ENCODE data around the gene ELFN2.
"Not testable (repeated sequence)": the region's sequence is repeated elsewhere in the genome, so short reads cannot be mapped to it uniquely, and the experiment has no call there.

The ELFN2 gene

DNA sequence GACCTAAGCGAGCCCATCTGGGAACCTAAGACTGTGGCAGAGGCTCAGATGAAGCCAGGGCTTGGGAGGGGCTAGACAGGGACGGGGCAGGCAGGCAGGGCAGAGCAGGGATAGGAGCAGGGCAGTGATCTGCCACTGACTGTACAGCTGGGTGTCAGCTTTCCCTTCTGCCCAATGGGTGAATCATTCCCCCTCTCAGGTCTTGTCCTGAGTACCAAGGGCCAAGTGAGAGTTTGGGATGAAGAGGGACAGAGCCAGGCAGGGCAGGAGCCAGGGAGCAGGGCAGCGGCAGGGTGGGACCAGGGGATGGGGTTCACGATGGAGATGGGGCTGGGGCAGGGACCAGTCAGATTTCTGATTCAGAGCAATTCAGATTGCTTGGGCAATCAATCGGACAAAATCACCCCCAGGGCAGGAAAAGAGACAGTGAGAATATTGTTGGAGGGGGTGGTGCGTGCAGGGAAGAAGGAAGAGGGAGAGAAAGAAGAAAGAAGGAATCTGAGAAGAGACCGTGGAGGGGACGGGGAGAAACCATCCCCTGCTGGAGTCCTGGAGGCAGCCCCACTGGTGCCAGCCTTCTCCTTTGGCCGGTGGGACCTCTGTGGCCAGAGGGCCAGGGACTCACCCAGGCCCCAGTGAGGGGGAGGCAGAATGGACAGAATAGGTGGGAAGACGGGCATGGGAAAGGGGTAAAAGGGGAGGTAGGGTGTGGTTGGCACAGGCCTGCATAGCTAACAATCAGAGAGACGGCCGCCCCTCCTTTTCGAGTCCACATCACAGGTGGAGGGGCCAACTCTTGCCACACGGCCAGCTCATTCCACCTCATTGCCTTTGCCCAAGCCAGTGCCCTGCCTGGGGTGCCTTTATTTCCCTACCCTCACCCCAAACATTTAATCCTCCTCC, 97.8 kb downstream of the ELFN2 start:
- no peak overlapping the region for H3K4me3 ChIP-seq (ENCODE audit: low read depth, low read length)
- DNase-seq (ENCODE audit: low read depth) = no peak

DNA sequence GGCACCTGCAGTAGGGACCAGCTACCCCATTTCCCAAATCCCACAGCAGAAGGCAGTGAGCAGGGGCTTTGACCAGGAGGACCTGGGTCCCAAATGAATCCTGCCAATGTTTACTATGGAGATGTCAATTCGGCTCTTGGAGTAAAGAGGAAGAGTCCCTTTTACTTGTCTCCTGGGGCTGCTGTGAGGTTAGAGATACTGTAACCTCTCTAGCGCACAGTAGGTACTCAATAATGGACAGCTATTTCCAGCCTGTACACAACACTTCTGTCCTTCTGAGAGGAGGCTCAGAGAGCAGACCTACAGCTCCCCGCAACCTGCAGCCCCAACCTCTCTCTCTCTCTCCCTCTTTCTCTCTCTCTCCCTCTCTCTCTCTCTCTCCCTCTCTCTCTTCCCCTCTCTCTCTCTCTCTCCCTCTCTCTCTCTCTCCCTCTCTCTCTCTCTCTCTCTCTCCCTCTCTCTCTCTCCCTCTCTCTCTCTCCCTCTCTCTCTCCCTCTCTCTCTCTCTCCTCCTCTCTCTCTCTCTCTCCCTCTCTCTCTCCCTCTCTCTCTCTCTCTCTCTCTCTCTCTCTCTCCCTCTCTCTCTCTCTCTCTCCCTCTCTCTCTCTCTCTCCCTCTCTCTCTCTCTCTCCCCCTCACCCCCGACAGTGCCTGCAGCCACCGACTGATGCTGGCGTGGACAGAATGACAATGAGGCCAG, 98.6 kb downstream of the ELFN2 start:
- H3K4me3 ChIP-seq (ENCODE audit: low read depth, low read length); DNase-seq (ENCODE audit: low read depth): not testable (repeated sequence)

DNA sequence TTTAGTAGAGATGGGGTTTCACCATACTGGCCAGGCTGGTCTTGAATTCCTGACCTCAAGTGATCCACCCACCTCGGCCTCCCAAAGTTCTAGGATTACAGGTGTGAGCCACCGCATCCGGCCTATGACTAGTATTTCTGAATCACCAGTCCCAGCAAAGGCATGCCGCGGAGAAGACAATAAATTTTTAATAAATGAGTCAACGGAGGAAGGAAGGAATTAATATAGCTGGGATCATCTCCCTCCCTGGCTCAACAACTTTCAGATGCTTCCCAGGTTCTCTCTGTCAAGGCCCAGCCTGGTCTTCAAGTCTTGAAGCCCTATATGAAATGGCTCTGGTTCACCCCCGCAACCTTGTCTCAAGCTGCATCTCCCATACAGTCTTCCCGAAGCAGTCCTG, 99.3 kb downstream of the ELFN2 start:
- no peak overlapping the region for H3K4me3 ChIP-seq (ENCODE audit: low read depth, low read length)
- DNase-seq (ENCODE audit: low read depth) = peak; percentile 57

DNA sequence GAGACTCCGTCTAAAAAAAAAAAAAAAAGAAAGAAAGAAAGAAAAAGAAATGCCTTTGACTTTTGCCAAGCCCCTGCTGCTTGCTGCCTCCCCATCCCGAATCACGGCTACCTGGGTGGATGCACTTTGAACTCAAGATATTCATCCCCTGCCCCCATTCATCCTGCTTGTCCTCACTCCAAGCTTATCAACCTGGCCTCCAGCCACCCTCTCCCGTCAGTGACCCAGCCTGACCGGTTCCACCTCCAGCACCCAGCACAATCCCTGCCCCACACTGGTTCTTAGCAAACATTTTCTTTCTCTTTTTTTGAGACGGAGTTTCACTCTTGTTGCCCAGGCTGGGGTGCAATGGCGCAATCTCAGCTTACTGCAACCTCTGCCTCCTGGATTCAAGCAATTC, 100.6 kb downstream of the ELFN2 start:
- H3K4me3 ChIP-seq (ENCODE audit: low read depth, low read length) = no peak overlapping the region
- DNase-seq (ENCODE audit: low read depth) = no peak

DNA sequence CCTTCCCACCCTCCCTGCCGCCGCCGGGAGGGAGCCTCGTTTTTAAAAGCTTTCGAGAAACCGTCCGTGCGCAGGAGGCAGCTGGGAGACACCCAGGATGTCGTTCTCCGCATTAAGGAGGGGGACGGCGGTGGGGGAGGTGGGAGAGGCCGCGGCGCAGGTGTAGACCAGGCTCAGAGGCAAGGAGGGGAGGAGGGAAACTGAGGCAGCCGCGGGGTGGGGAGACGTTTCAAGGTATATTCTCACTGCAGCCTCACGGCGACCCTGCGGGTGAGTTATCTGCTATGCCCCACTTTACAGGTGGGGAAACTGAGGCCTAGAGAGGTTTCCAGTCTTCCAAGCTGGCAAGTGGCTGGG, 102.3 kb downstream of the ELFN2 start:
- no peak for DNase-seq (ENCODE audit: low read depth)
- H3K4me3 ChIP-seq (ENCODE audit: low read depth, low read length) = peak overlapping the region; percentile 29

DNA sequence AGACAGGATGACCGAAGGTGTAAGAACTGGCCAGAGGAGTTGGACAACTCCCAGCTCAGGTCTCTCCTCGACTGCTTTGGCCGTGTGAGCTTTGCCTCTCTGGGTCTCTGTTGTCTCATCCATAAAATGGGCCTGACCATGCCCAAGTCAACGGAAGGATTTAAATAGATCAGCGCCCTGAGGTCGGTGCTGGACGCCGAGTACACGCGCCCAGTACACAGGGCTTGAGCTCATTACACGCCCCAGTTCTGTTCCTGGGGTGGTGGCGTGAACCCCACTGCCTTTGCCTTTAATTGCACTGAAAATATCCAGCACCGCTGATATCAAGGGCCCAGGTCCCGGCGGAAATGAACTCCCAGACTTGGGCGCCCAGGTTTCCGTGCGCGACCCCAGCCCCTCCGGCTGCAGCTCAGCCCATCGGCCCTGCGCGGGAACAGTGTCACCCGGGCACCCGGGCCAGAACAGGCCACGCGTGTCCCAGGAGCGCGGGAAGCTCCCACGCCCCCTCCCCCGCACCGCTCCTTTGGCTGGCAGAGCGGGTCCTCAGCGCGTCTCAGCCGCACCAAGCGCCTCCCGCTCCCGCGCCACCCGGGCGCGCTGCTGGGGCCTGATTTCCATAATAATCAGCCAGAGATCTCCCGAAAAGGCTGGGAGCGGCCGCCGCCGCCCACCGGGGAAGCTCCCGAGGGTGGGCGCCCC, 102.8 kb downstream of the ELFN2 start:
- peak overlapping the region; percentile 29 for H3K4me3 ChIP-seq (ENCODE audit: low read depth, low read length)
- no peak for DNase-seq (ENCODE audit: low read depth)

DNA sequence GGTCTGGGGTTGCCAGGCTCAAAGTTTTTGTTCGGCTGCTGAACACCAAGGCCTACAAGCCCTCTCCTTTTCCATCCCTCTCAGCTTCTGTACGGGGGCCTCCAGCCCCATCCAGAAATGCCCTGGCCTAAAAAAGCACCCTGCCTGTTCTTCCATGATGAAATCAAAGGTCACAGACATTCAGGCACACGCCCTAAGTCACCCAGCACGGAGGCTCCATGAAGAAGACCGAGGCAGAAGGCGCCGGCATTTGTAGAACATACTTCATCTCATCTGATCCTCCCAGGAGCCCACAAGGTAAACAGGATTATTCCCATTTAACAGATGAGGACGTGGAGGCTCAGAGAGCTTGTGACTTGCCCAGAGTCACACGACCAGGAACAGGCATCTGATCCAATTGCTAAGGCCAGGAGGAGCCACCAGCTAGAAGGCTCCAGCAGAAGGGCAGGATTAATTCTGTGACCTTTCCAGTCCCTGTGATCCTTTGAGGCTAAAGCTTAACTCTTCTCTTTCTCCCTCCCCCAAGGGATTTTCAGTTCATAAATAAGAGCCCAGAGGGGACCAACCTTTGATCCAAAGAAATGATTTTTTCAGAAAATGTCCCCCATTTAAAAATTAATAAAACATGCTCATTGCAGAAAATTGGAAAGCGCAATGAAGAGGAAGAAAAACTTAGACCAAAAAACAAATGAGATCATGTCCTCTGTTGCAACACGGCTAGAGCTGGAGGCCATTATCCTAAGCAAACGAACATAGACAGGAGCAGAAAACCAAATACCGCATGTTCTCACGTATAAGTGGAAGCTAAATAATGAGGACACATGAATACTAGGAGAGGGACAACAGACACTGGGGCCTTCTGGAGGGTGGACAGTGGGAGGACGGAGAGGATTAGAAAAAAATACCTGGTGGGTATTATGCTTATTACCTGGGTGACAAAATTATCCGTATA, 106.3 kb downstream of the ELFN2 start:
- H3K4me3 ChIP-seq (ENCODE audit: low read depth, low read length) = no peak overlapping the region
- no peak for DNase-seq (ENCODE audit: low read depth)

DNA sequence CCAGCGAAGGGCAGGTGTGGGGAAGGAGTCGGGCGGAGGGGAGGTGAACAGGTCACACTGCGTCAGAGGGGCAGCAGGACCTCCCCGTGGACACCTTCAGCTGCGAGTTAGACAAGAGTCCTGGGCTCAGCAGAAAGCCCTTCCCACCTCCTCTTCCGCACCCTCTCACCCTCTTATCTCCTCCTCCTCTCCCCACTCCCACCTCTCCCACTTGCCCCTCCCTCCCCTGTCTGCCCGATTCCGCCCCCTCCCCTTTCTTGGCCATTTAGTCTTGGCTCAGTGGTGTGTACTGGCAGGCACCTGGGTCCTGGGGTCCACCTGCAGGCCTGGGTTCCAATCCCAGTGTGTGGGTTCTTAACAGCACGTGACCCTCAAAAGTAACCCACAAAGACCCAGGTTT, 107.8 kb downstream of the ELFN2 start:
- DNase-seq (ENCODE audit: low read depth) = no peak
- H3K4me3 ChIP-seq (ENCODE audit: low read depth, low read length) = no peak overlapping the region

DNA sequence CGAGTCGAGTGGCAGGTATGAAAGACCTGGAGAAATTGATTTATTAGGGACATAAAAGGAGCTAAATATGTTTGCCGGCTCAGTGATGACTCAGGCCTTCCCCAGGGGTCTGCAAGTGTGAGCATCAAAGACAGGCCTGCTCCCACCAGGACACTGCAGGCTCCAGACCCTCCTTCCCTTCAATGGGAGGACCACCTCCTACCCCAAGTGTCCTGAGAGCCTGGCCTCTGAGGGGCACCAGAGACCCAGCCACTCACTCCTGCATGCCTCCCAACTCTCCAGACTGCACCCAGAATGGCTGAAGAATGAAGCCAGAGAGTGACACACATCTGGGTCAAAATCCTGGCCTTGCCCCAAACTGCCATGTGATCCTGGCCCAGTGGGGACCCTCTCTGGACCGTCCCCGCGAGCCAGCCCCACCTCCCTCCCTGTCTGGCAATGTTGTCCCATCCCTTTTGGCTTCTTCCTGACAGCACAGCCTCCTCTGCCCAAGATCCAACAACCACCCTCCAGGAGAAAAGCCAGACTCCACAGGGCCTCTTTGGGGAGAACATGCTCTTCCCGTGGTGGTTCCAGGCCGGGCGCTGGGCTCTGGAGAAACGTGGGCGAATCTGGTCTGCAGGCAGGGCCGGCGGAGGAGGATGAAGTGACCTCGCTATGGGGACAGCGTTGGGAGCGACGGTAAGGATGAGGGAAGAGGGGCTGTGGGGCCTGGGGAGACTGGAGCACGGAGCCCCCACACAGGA, 108.7 kb downstream of the ELFN2 start:
- no peak for DNase-seq (ENCODE audit: low read depth)
- no peak overlapping the region for H3K4me3 ChIP-seq (ENCODE audit: low read depth, low read length)

All from skeletal muscle cell (primary cell).